ENCODE measurements around the gene PHAX.
A peak's percentile ranks its signal among the peaks of the same experiment; 100 is the strongest.

PHAX gene

GRCh38 chr5:126676195-126676624 lies 75.5 kb downstream of the PHAX start:
- no peaks in the 10 kb centered on the region for H3K4me1 ChIP-seq (ENCODE audit: insufficient read depth, poor library complexity, severe bottlenecking)
- ATAC-seq (ENCODE audit: low read depth) = peak; percentile 63

More at GRCh38 chr5:126676195-126676624, 75.5 kb downstream of the PHAX start:
- no peak for DNase-seq (ENCODE audit: low spot score)
- H3K36me3 ChIP-seq (ENCODE audit: low read depth) = no peaks in the 10 kb centered on the region
- H3K4me3 ChIP-seq (ENCODE audit: severe bottlenecking) = no peak overlapping the region
- no peaks in the 10 kb centered on the region for H3K9me3 ChIP-seq (ENCODE audit: severe bottlenecking)
- H3K27me3 ChIP-seq (ENCODE audit: insufficient read depth, poor library complexity, severe bottlenecking) = no peaks in the 10 kb centered on the region
- peak; percentile 97 for TF ChIP-seq CTCF (IDR thresholded peaks at IDR 0.05; ENCODE audit: poor library complexity, severe bottlenecking)
- H3K27ac ChIP-seq (ENCODE audit: poor library complexity, severe bottlenecking) = no peak overlapping the region
